COLO829 (cell line): ENCODE measurements around the gene LGALS14.

ENCODE experiments used
- DNase-seq: peaks from one replicate; pipeline ENCODE4 v3.0.0; 2012; ENCODE audit warnings: low spot score

Gene LGALS14

GRCh38 chr19:39746836-39747529 lies 42.7 kb downstream of the LGALS14 start:
- DNase-seq: no peak

DNA sequence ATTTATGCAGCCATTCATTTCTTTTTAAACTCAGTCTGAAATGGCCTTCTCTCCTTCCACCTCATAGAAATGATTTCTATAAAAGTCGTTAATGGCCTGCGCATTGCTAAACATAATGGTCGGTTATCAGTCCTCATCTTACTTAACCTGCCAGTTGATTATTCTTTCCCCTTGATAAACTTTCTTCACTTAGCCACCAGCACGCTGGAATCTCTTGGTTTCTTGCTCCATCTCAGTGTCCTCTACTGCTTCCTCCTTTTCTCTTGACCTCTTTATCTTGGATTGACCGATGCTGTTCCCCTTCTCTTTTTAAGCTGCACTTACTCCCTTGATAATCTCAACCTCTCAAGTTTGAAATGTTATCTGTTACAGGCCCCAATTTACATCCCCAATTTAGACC lies 45.7 kb downstream of the LGALS14 start:
- no peak for DNase-seq

GRCh38 chr19:39752390-39752789 lies 48.1 kb downstream of the LGALS14 start:
- DNase-seq: no peak

- no peak for DNase-seq
These were observed 48.5 kb downstream of the LGALS14 start for GRCh38 chr19:39752795-39753194.

DNA sequence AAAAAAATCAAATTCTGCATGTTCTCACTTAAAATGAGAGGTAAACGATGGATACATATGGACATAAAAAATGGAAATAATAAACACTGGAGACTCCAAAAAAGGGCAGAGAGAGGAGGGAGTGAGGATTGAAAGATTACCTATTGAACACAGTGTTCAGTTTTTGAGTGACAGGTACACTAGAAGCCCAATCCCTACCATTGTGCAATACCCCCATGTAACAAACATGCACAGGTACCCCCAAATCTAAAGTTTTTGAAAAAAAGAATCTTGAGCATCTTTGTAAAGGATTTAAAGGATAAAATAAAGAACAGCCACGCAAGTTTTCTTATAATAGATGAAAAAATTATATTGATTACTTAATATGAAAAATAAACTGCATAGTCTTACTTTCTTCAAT lies 50.3 kb downstream of the LGALS14 start:
- DNase-seq: no peak

DNA sequence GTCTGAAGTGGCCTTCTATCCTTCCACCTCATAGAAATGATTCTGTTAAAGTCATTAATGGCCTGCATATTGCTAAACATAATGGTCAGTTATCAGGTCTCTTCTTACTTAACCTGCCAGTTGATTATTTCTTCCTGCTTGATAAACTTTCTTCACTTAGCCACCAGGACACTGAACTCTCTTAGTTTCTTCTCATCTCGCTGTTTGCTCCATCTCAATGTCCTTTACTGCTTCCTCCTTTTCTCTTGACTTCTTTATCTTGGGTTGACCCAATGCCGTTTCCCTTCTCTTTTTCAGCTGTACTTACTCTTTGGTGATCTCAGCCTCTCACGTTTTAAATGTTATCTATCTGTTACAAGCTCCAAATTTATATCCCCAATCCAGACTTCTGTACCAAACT lies 50.7 kb downstream of the LGALS14 start:
- no peak for DNase-seq
